ENCODE data around the gene TULP4. TPM values are rescaled to one million over a fixed set of nuclear protein-coding genes. Genes with fewer than 3 reads are reported as not detected.
"Not testable (repeated sequence)": the region's sequence is repeated elsewhere in the genome, so short reads cannot be mapped to it uniquely, and the experiment has no call there.

The TULP4 gene
- total RNA-seq, 2 donors from 2014 or later, result 16.5 to 30.4 TPM

- Mint-ChIP-seq H3K36me3 (no peaks in the 10 kb centered on the region), H3K27me3 (peaks cover 18 to 19% of the 10 kb centered on the region in 2 donors), H3K4me1 (ENCODE audit: low read depth in 2 of 2) (peaks cover 27 to 35% of the 10 kb centered on the region in 2 donors), H3K27ac (peak overlapping the region; percentile 60 to 67), H3K9me3 (no peaks in the 10 kb centered on the region), H3K4me3 (peak overlapping the region; percentile 88)
- DNase-seq (ENCODE audit: low spot score) (no peak), ATAC-seq (peak; percentile 82 to 86)
Measured at GRCh38 chr6:158518191-158519127, 206.2 kb downstream of the TULP4 start.

GRCh38 chr6:158519300-158519699 is 207.0 kb downstream of the TULP4 start:
- peaks cover 25 to 27% of the 10 kb centered on the region in 2 donors for H3K27me3 Mint-ChIP-seq
- no peak overlapping the region for H3K27ac Mint-ChIP-seq
- peaks cover 20 to 27% of the 10 kb centered on the region in 2 donors for H3K4me1 Mint-ChIP-seq (ENCODE audit: low read depth in 2 of 2)
- no peak overlapping the region for H3K4me3 Mint-ChIP-seq
- no peaks in the 10 kb centered on the region for H3K36me3 Mint-ChIP-seq
- no peak for DNase-seq (ENCODE audit: low spot score)
- no peaks in the 10 kb centered on the region for H3K9me3 Mint-ChIP-seq
- ATAC-seq, result no peak

GRCh38 chr6:158519761-158520160 is 207.5 kb downstream of the TULP4 start:
- H3K4me1 Mint-ChIP-seq (ENCODE audit: low read depth in 2 of 2), result peaks cover 15 to 23% of the 10 kb centered on the region in 2 donors
- no peaks in the 10 kb centered on the region for H3K36me3 Mint-ChIP-seq
- ATAC-seq, result no peak
- no peak overlapping the region for H3K4me3 Mint-ChIP-seq
- no peak for DNase-seq (ENCODE audit: low spot score)
- H3K27me3 Mint-ChIP-seq, result peaks cover 29 to 32% of the 10 kb centered on the region in 2 donors
- no peak overlapping the region for H3K27ac Mint-ChIP-seq
- no peaks in the 10 kb centered on the region for H3K9me3 Mint-ChIP-seq

GRCh38 chr6:158520975-158521374 is 208.7 kb downstream of the TULP4 start:
- H3K4me3 Mint-ChIP-seq; H3K36me3 Mint-ChIP-seq; H3K9me3 Mint-ChIP-seq; H3K27ac Mint-ChIP-seq; ATAC-seq; DNase-seq (ENCODE audit: low spot score): not testable (repeated sequence)
- Mint-ChIP-seq H3K27me3 (peaks cover 31 to 36% of the 10 kb centered on the region in 2 donors), H3K4me1 (ENCODE audit: low read depth in 2 of 2) (peaks cover 11 to 14% of the 10 kb centered on the region in 2 donors)

GRCh38 chr6:158521759-158522158 is 209.5 kb downstream of the TULP4 start:
- peaks cover 9 to 11% of the 10 kb centered on the region in 2 donors for H3K4me1 Mint-ChIP-seq (ENCODE audit: low read depth in 2 of 2)
- H3K9me3 Mint-ChIP-seq, result no peaks in the 10 kb centered on the region
- H3K4me3 Mint-ChIP-seq, result no peak overlapping the region
- ATAC-seq, result no peak
- H3K27me3 Mint-ChIP-seq, result peaks cover 37 to 41% of the 10 kb centered on the region in 2 donors
- H3K36me3 Mint-ChIP-seq, result peaks cover 4% of the 10 kb centered on the region
- no peak overlapping the region for H3K27ac Mint-ChIP-seq
- DNase-seq (ENCODE audit: low spot score), result no peak

GRCh38 chr6:158522616-158523015 is 210.4 kb downstream of the TULP4 start:
- peaks cover 6 to 11% of the 10 kb centered on the region in 2 donors for H3K4me1 Mint-ChIP-seq (ENCODE audit: low read depth in 2 of 2)
- no peak for DNase-seq (ENCODE audit: low spot score)
- H3K9me3 Mint-ChIP-seq, result no peaks in the 10 kb centered on the region
- ATAC-seq, result no peak
- peaks cover 13% of the 10 kb centered on the region for H3K36me3 Mint-ChIP-seq
- H3K4me3 Mint-ChIP-seq, result no peak overlapping the region
- H3K27ac Mint-ChIP-seq, result no peak overlapping the region
- peaks cover 40 to 50% of the 10 kb centered on the region in 2 donors for H3K27me3 Mint-ChIP-seq

GRCh38 chr6:158524311-158524710 is 212.0 kb downstream of the TULP4 start:
- H3K27me3 Mint-ChIP-seq, result peaks cover 43 to 62% of the 10 kb centered on the region in 2 donors
- peaks cover 17% of the 10 kb centered on the region for H3K36me3 Mint-ChIP-seq
- H3K4me3 Mint-ChIP-seq, result no peak overlapping the region
- no peaks in the 10 kb centered on the region for H3K9me3 Mint-ChIP-seq
- DNase-seq (ENCODE audit: low spot score), result no peak
- H3K27ac Mint-ChIP-seq, result no peak overlapping the region
- H3K4me1 Mint-ChIP-seq (ENCODE audit: low read depth in 2 of 2), result no peaks in the 10 kb centered on the region
- no peak for ATAC-seq

GRCh38 chr6:158527858-158528257 is 215.6 kb downstream of the TULP4 start:
- H3K9me3 Mint-ChIP-seq; DNase-seq (ENCODE audit: low spot score); H3K4me3 Mint-ChIP-seq; H3K27ac Mint-ChIP-seq; ATAC-seq; H3K4me1 Mint-ChIP-seq (ENCODE audit: low read depth in 2 of 2): not testable (repeated sequence)
- Mint-ChIP-seq H3K36me3 (peaks cover 22% of the 10 kb centered on the region), H3K27me3 (peaks cover 56 to 78% of the 10 kb centered on the region in 2 donors)

- Mint-ChIP-seq H3K4me1 (ENCODE audit: low read depth in 2 of 2) (no peaks in the 10 kb centered on the region), H3K9me3 (no peaks in the 10 kb centered on the region), H3K4me3 (no peak overlapping the region), H3K36me3 (peaks cover 22% of the 10 kb centered on the region), H3K27me3 (peaks cover 56 to 76% of the 10 kb centered on the region in 2 donors), H3K27ac (no peak overlapping the region)
- DNase-seq (ENCODE audit: low spot score) (no peak), ATAC-seq (no peak)
Measured at GRCh38 chr6:158528826-158529225, 216.6 kb downstream of the TULP4 start.

- ATAC-seq (no peak), DNase-seq (ENCODE audit: low spot score) (no peak)
- Mint-ChIP-seq H3K4me3 (no peak overlapping the region), H3K4me1 (ENCODE audit: low read depth in 2 of 2) (no peaks in the 10 kb centered on the region), H3K27me3 (peaks cover 49 to 68% of the 10 kb centered on the region in 2 donors), H3K36me3 (peaks cover 22% of the 10 kb centered on the region), H3K27ac (no peak overlapping the region), H3K9me3 (no peaks in the 10 kb centered on the region)
Measured at GRCh38 chr6:158529629-158530028, 217.4 kb downstream of the TULP4 start.

- peaks cover 0 to 3% of the 10 kb centered on the region in 2 donors for H3K4me1 Mint-ChIP-seq (ENCODE audit: low read depth in 2 of 2)
- DNase-seq (ENCODE audit: low spot score), result no peak
- H3K9me3 Mint-ChIP-seq, result no peaks in the 10 kb centered on the region
- peaks cover 37 to 58% of the 10 kb centered on the region in 2 donors for H3K27me3 Mint-ChIP-seq
- ATAC-seq, result no peak
- no peak overlapping the region for H3K27ac Mint-ChIP-seq
- no peak overlapping the region for H3K4me3 Mint-ChIP-seq
- peaks cover 24% of the 10 kb centered on the region for H3K36me3 Mint-ChIP-seq
Measured at GRCh38 chr6:158531566-158531965, 219.3 kb downstream of the TULP4 start.

- Mint-ChIP-seq H3K9me3 (no peaks in the 10 kb centered on the region), H3K27me3 (peaks cover 33 to 54% of the 10 kb centered on the region in 2 donors), H3K27ac (no peak overlapping the region), H3K4me3 (no peak overlapping the region), H3K4me1 (ENCODE audit: low read depth in 2 of 2) (peaks cover 0 to 3% of the 10 kb centered on the region in 2 donors), H3K36me3 (peaks cover 20% of the 10 kb centered on the region)
- DNase-seq (ENCODE audit: low spot score), result no peak
- ATAC-seq, result no peak
Measured at GRCh38 chr6:158531970-158532369, 219.7 kb downstream of the TULP4 start.

- DNase-seq (ENCODE audit: low spot score) (peak; percentile 81), ATAC-seq (peak; percentile 69 to 79)
- Mint-ChIP-seq H3K9me3 (no peaks in the 10 kb centered on the region), H3K36me3 (peaks cover 14% of the 10 kb centered on the region), H3K4me3 (peak overlapping the region; percentile 49), H3K4me1 (ENCODE audit: low read depth in 2 of 2) (peaks cover 0 to 3% of the 10 kb centered on the region in 2 donors), H3K27ac (no peak overlapping the region), H3K27me3 (peaks cover 36 to 52% of the 10 kb centered on the region in 2 donors)
Measured at GRCh38 chr6:158536084-158536890, 224.0 kb downstream of the TULP4 start.
